GM18511 (cell line): ENCODE results near the gene ROBO1.

Experiments used
- ATAC-seq: cut with Tn5 transposase; IDR thresholded peaks from one replicate; pipeline ENCODE4 v1.9.1; 2021; ENCODE audit warnings: mild to moderate bottlenecking, moderate library complexity; ENCODE audit not compliant: unreplicated experiment

ROBO1 gene

DNA sequence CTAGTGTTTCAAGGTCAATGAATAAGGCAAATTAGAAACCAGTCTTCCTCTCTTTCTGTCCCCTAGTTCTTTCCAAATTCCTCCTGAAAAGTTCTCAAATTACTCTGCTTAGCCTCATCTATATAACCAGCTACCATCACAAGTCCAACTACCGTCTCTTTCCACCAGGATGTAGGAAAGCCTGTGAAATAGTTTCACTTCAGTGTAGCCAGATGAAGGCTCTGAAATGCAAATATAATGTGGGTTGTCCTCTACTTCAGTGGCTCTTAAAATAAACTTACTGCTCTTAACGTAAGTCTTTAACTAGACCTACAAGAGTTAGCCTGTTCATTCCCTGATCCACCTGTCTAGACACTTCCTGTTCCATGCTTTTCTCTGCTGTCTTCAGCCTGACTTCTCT lies 827.7 kb downstream of the ROBO1 start:
- ATAC-seq = no peak

GRCh38 chr3:78937475-78937874 lies 830.3 kb downstream of the ROBO1 start:
- ATAC-seq = no peak

GRCh38 chr3:78927759-78928158 lies 840.0 kb downstream of the ROBO1 start:
- no peak for ATAC-seq

DNA sequence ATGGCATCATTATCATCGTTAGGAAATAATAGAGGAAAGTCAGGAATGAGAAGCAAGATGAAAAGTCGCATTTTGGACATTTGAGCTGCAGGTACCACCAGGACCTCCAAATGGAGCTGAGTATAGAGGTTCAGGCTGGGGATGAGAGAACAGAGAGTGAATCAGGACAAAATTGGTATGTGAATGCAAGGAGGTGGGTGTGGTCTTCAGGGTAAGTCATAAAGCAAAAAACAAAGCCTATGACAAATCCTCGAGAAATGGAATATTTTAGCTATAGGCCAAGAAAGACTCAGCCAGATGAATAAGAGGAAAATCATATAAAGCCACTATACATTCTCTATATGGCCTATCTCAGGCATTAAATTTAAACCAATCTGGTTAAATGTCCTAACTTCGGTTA lies 841.3 kb downstream of the ROBO1 start:
- no peak for ATAC-seq

DNA sequence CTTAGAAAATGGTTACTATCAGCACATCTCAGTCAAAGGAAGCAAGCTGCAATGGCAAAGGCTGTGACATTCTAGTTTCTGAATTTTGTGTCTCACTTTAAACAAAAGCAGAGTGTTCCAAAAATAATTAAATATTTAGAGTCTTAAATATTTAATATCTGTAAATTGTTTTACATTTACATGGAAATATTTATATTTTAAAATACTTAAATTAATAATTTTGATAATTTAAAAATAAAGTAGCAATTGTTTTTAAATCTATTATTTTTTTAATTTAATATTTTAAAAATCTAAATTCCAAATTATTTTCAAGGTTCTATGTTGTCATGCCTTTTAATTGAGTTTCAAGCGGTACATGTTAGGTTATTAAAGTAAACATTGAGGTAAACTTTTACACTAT lies 843.1 kb downstream of the ROBO1 start:
- ATAC-seq = no peak

- ATAC-seq = no peak
Observed at GRCh38 chr3:78919021-78919755, 848.6 kb downstream of the ROBO1 start.

GRCh38 chr3:78918361-78919020 lies 849.3 kb downstream of the ROBO1 start:
- ATAC-seq = no peak

DNA sequence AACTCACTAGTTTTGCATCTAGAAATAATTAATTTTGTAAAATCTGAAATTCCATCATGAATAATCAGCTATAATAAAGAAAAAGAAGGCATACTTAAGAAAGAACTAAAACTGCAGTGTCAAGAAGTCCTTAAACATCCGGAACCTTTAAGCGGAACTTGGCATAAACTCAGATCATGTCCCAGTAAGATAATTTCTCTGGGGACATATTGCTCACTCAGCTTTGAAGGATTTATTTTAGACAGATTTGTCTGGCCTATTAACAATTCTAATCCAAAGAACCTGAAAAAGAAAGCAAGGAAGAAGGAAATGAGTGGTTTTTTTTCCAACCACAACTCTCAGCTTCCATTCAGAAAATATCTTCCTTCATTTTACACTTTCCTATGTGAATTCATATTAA lies 850.3 kb downstream of the ROBO1 start:
- no peak for ATAC-seq

DNA sequence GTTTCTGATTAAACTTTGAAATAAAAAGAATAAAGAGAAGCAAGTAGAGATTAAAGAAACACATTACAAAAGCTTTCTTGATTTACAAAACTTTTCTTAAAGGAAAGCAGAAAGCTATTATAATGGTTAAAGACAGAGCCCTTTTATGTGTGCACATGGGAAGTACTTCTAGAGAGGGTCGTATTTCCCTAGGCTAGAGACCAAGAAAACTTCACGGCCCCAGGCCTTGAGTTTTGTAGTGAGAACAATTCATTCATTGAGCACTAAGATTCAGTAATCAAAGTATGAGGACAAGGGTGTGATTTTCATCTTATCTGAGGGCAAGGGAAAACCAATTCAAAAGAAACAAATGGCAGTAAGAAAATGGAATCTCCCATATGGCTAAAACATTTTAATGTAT lies 854.1 kb downstream of the ROBO1 start:
- no peak for ATAC-seq

- ATAC-seq = no peak
Observed at GRCh38 chr3:78912687-78913086, 855.1 kb downstream of the ROBO1 start.

GRCh38 chr3:78912259-78912658 lies 855.5 kb downstream of the ROBO1 start:
- ATAC-seq = no peak

DNA sequence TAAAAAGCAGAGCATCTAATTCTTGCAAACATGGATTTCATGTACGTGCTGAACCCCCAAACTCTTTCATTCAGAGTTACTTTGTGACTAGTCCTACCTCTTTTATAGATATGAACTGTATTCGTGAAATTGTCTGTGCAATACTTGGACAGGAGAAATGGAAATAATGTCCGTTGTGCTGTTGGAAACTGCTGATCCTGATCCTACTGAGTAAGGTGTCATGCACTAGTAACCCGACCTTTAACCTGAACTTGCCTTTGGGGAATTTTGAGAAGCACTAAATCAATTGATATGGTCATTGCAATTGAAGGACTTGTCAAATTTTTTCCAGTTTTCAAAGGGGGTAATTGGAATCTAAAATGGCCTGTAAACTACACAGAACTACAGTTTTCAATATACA lies 856.4 kb downstream of the ROBO1 start:
- no peak for ATAC-seq

- ATAC-seq = no peak
Observed at GRCh38 chr3:78908236-78908635, 859.6 kb downstream of the ROBO1 start.

DNA sequence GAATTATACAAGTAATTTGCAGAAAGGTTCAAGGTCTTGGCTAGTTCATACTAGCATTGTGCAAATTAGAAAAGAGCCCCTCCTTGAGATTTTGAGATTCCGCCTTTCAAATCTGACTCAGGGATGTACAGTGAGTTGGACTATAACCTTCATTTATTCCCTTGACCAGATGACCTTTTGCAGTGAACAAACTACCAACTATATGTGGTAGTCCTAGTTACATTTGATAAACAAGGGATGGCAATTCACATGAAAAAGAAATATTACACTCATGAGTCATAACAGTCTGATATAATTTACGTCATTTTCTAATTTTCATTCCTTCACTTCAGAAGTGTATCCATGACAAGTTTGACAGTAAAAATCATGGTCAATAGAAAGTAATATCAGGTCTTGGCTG lies 860.4 kb downstream of the ROBO1 start:
- no peak for ATAC-seq

DNA sequence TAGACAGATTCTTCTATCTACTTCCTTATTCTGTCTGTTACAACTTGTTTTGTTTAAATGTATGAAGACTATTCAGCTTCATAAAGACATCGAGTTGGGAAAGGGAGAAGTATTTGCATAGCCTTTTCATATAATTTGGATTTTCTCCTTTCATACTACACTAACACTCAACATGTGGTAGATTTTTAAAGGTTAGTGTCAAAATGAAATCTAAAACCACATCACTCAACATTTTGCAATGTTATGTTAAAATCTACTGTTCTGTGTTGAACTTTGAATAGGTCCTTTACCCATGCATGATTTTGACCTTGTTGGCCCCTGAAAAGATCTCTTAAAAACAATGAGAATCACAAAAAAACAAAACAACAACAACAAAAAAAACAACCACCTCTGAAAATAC lies 860.9 kb downstream of the ROBO1 start:
- ATAC-seq = no peak

DNA sequence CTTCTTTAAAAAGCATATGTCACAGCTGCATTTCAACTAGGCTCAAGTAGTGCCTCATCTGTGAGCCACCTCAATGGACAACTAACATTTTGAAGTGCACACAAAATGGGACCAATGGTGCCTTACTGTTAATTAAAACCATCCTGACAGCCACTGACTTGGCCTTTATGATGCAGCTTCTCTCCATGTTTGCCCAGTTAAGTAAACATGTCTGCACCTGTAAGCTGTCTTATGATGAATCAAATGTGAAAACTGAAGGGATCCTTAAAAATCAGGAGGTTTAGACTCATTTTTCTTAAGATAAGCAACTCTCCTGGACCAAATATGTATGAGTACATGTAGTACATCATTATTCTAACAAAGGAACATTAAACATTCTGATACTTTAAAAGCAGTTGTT lies 861.6 kb downstream of the ROBO1 start:
- ATAC-seq = no peak

- no peak for ATAC-seq
Observed at GRCh38 chr3:78905700-78906099, 862.1 kb downstream of the ROBO1 start.

DNA sequence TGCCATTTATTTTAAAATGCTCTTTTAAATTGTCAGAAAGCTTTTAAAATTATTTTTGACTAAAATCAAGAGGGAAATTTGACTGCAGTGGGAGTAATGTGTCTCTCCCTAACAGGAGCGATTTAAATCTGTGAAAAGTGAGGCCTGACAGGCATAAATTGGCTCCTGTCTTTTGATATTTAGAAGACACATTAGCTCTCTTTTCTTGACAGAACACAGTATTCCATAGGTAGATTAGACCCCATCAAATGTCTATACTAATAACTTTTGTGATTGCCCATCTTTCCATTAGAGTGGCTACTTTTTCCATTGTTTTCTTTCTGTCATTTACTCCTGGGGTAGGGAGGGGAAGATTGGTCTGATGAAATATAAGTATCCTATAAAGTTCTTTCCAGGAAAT lies 866.3 kb downstream of the ROBO1 start:
- no peak for ATAC-seq

- ATAC-seq = no peak
Observed at GRCh38 chr3:78900880-78901279, 866.9 kb downstream of the ROBO1 start.

GRCh38 chr3:78900426-78900825 lies 867.4 kb downstream of the ROBO1 start:
- ATAC-seq = no peak

- ATAC-seq = no peak
Observed at GRCh38 chr3:78895528-78895927, 872.3 kb downstream of the ROBO1 start.

- ATAC-seq = no peak
Observed at GRCh38 chr3:78894787-78895186, 873.0 kb downstream of the ROBO1 start.

DNA sequence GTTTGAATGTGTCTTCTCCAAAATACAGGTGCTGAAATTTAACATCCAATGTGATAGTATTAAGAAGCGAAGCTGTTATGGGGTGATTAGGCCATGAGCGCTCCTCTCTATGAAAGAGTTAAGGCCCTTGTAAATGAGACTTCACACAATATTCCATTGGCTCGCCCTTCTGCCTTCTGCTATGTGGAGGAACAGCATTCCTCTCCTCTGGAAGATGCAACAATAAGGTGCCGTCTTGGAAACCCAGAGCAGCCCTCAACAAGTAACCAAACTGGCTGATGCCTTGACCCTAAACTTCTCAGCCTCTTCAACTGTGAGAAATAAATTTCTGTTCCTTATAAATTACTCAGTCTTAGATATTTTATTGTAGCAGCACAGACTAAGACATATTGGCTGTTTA lies 874.6 kb downstream of the ROBO1 start:
- ATAC-seq = no peak
